Peyer's patch (tissue), 4 donors: Measurements from ENCODE around the gene LAMB3. TPM values are rescaled to one million over a fixed set of nuclear protein-coding genes. Genes with fewer than 3 reads are reported as not detected.

Experiments used
- DNase-seq, 3 donors: peaks; one replicate each; pipeline ENCODE4 v3.0.0-alpha.2; 2017 to 2019
- H3K27ac ChIP-seq, 4 donors: fragments of 200-600 bp; sonication (generic); one replicate each; pipeline ENCODE4 v1.5.1; 2016 to 2019
- H3K27me3 ChIP-seq, 2 donors: fragments of 200-600 bp; sonication (generic); one replicate each; pipeline ENCODE4 v1.5.1; 2019
- H3K36me3 ChIP-seq, 3 donors: fragments of 200-600 bp; sonication (generic); one replicate each; pipeline ENCODE4 v1.5.1; 2016 to 2019
- H3K4me1 ChIP-seq, 4 donors: fragments of 200-600 bp; sonication (generic); one replicate each; pipeline ENCODE4 v1.5.1; 2016 to 2019
- H3K4me3 ChIP-seq, 4 donors: fragments of 200-600 bp; sonication (generic); 1 replicate in 3 of 4; 2 replicates in 1 of 4; pipeline ENCODE4 v1.5.1; 2016 to 2019; ENCODE audit warnings: mild to moderate bottlenecking in 1 of 4
- H3K9me3 ChIP-seq, 4 donors: fragments of 200-600 bp; sonication (generic); one replicate each; pipeline ENCODE4 v1.5.1; 2016 to 2019; ENCODE audit warnings: mild to moderate bottlenecking in 1 of 4
- CTCF ChIP-seq, 6 experiments: fragments of 450-650 bp in 4 of 6; fragments of 200-600 bp in 2 of 6; sonication (generic) in 1 of 6; IDR thresholded peaks; one replicate each; pipeline ENCODE4 v1.5.1; 2017 to 2019; ENCODE audit warnings: antibody characterized with exemption in 6 of 6, mild to moderate bottlenecking in 3 of 6, moderate library complexity in 1 of 6
- POLR2A ChIP-seq, 2 donors: fragments of 450-650 bp; IDR thresholded peaks; one replicate each; pipeline ENCODE4 v1.5.1; 2017; ENCODE audit warnings: antibody characterized with exemption in 2 of 2, mild to moderate bottlenecking in 2 of 2, moderate library complexity in 2 of 2
- total RNA-seq, 4 donors: library from RNA; depleted of rRNA; stranded (reverse); fragments of >200 nt; gene quantifications; one replicate each; pipeline ENCODE4 v1.1.0, GENCODE V29; 2016

Gene LAMB3
- total RNA-seq, 4 donors from 2014 or later = 9.1 to 109 (median 104) TPM

- H3K4me1 ChIP-seq = peaks cover 0 to 80% (median 4%) of the 10 kb centered on the region in 4 donors
- no peak overlapping the region for H3K4me3 ChIP-seq
- H3K27ac ChIP-seq = no peak overlapping the region
- DNase-seq = no peak
- TF ChIP-seq POLR2A (IDR thresholded peaks at IDR 0.05) (no peak), CTCF (IDR thresholded peaks at IDR 0.05) (no peak)
- no peaks in the 10 kb centered on the region for H3K27me3 ChIP-seq
- no peaks in the 10 kb centered on the region for H3K9me3 ChIP-seq
- no peaks in the 10 kb centered on the region for H3K36me3 ChIP-seq
These were observed 5.1 kb downstream of the LAMB3 start for GRCh38 chr1:209647156-209647555.

- peaks cover 0 to 83% (median 5%) of the 10 kb centered on the region in 4 donors for H3K4me1 ChIP-seq
- no peak for DNase-seq
These were observed 5.7 kb downstream of the LAMB3 start for GRCh38 chr1:209646558-209646957.

GRCh38 chr1:209645574-209646452 is 6.4 kb downstream of the LAMB3 start:
- H3K36me3 ChIP-seq = no peaks in the 10 kb centered on the region
- TF ChIP-seq CTCF (IDR thresholded peaks at IDR 0.05) = no peak
- no peak for TF ChIP-seq POLR2A (IDR thresholded peaks at IDR 0.05)
- H3K4me3 ChIP-seq = no peak overlapping the region
- peak overlapping the region in 1 of 4 donors; percentile 22 for H3K27ac ChIP-seq
- peaks cover 0 to 83% (median 6%) of the 10 kb centered on the region in 4 donors for H3K4me1 ChIP-seq
- no peaks in the 10 kb centered on the region for H3K9me3 ChIP-seq
- no peak for DNase-seq
- H3K27me3 ChIP-seq = no peaks in the 10 kb centered on the region

More at GRCh38 chr1:209646558-209646957, 5.7 kb downstream of the LAMB3 start:
- Histone ChIP-seq H3K4me3 (no peak overlapping the region), H3K27ac (peak overlapping the region in 1 of 4 donors; percentile 22), H3K9me3 (no peaks in the 10 kb centered on the region), H3K27me3 (no peaks in the 10 kb centered on the region), H3K36me3 (no peaks in the 10 kb centered on the region)
- peak in 3 of 6 experiments; percentile 15 to 17 (median 16) for TF ChIP-seq CTCF (IDR thresholded peaks at IDR 0.05)
- TF ChIP-seq POLR2A (IDR thresholded peaks at IDR 0.05) = no peak

- no peak overlapping the region for H3K4me3 ChIP-seq
- TF ChIP-seq CTCF (IDR thresholded peaks at IDR 0.05) (no peak), POLR2A (IDR thresholded peaks at IDR 0.05) (no peak)
- H3K36me3 ChIP-seq = no peaks in the 10 kb centered on the region
- H3K27ac ChIP-seq = peak overlapping the region; percentile 13 to 66 (median 20)
- peaks cover 0 to 61% (median 4%) of the 10 kb centered on the region in 4 donors for H3K4me1 ChIP-seq
- no peak for DNase-seq
- no peaks in the 10 kb centered on the region for H3K9me3 ChIP-seq
- no peaks in the 10 kb centered on the region for H3K27me3 ChIP-seq
These were observed 8.8 kb downstream of the LAMB3 start for GRCh38 chr1:209643285-209644020.

GRCh38 chr1:209642816-209643215 is 9.4 kb downstream of the LAMB3 start:
- H3K9me3 ChIP-seq = no peaks in the 10 kb centered on the region
- H3K27ac ChIP-seq = peak overlapping the region; percentile 13 to 66 (median 20)
- H3K27me3 ChIP-seq = no peaks in the 10 kb centered on the region
- H3K4me1 ChIP-seq = peaks cover 0 to 55% (median 4%) of the 10 kb centered on the region in 4 donors
- no peak overlapping the region for H3K4me3 ChIP-seq
- peaks cover 0 to 2% (median 0%) of the 10 kb centered on the region in 3 donors for H3K36me3 ChIP-seq
- TF ChIP-seq CTCF (IDR thresholded peaks at IDR 0.05) (no peak), POLR2A (IDR thresholded peaks at IDR 0.05) (no peak)
- peak in 1 of 3 donors; percentile 62 for DNase-seq
